GM23338 (cell line): ENCODE data around the gene NDUFV1. TPM values are rescaled to one million over a fixed set of nuclear protein-coding genes. Genes with fewer than 3 reads are reported as not detected.

Experiments
- ATAC-seq: fragments of 200-7000 bp; cut with Tn5 transposase; 3 replicates; pipeline ENCODE4 v1.9.1; 2020
- DNase-seq: peaks from one replicate; pipeline ENCODE4 v3.0.0-alpha.2; 2015; ENCODE audit warnings: low spot score
- H2AFZ ChIP-seq: fragments of 200-600 bp; sonication (generic); 2 replicates; pipeline ENCODE4 v1.8.0; 2016; ENCODE audit warnings: antibody characterized with exemption, mild to moderate bottlenecking, moderate library complexity
- H3F3A ChIP-seq: fragments of 200-600 bp; sonication (generic); replicated peaks from 2 replicates; pipeline ENCODE4 v1.8.0; 2017; ENCODE audit warnings: antibody characterized with exemption, mixed run types, low read depth
- H3K27ac ChIP-seq: fragments of 200-600 bp; sonication (generic); 2 replicates; pipeline ENCODE4 v1.6.1; 2016; ENCODE audit warnings: low read depth
- H3K27me3 ChIP-seq: fragments of 200-600 bp; sonication (generic); 2 replicates; pipeline ENCODE4 v1.8.0; 2016; ENCODE audit warnings: mild to moderate bottlenecking, mixed run types, moderate library complexity; ENCODE audit not compliant: insufficient read depth
- H3K36me3 ChIP-seq: fragments of 200-600 bp; sonication (generic); 2 replicates; pipeline ENCODE4 v1.8.0; 2016; ENCODE audit warnings: mild to moderate bottlenecking; ENCODE audit not compliant: insufficient read depth
- H3K4me1 ChIP-seq: fragments of 200-600 bp; sonication (generic); 2 replicates; pipeline ENCODE4 v1.8.0; 2016; ENCODE audit warnings: mild to moderate bottlenecking, moderate library complexity; ENCODE audit not compliant: insufficient read depth
- H3K4me2 ChIP-seq: fragments of 200-600 bp; sonication (generic); 2 replicates; pipeline ENCODE4 v1.7.1; 2017; ENCODE audit warnings: mixed run types
- H3K4me3 ChIP-seq: fragments of 200-600 bp; sonication (generic); 2 replicates; pipeline ENCODE4 v1.6.1; 2016; ENCODE audit warnings: mixed run types
- H3K79me2 ChIP-seq: fragments of 200-600 bp; sonication (generic); replicated peaks from 2 replicates; pipeline ENCODE4 v1.8.0; 2017; ENCODE audit warnings: mild to moderate bottlenecking; ENCODE audit not compliant: insufficient read depth
- H3K9me2 ChIP-seq: fragments of 200-600 bp; sonication (generic); 2 replicates; pipeline ENCODE4 v1.8.0; 2017; ENCODE audit not compliant: insufficient read depth
- H4K20me1 ChIP-seq: fragments of 200-600 bp; sonication (generic); replicated peaks from 2 replicates; pipeline ENCODE4 v1.8.0; 2017; ENCODE audit warnings: mild to moderate bottlenecking; ENCODE audit not compliant: insufficient read depth
- H3K27ac Mint-ChIP-seq: 2 replicates; pipeline ENCODE4 v1.8.0; 2020; ENCODE audit warnings: inconsistent platforms, mild to moderate bottlenecking, moderate library complexity, mixed read lengths
- H3K27me3 Mint-ChIP-seq: 3 replicates; pipeline ENCODE4 v1.8.0; 2022; ENCODE audit warnings: low read depth, mild to moderate bottlenecking, moderate library complexity, mixed read lengths, inconsistent platforms; ENCODE audit not compliant: insufficient read depth, poor library complexity
- H3K36me3 Mint-ChIP-seq: 3 replicates; pipeline ENCODE4 v1.8.0; 2021; ENCODE audit warnings: low read depth, mild to moderate bottlenecking, inconsistent platforms, moderate library complexity, mixed read lengths
- H3K4me1 Mint-ChIP-seq: 3 replicates; pipeline ENCODE4 v1.8.0; 2020; ENCODE audit warnings: mild to moderate bottlenecking, inconsistent platforms, mixed read lengths
- H3K4me3 Mint-ChIP-seq: 3 replicates; pipeline ENCODE4 v1.8.0; 2021; ENCODE audit warnings: moderate library complexity, mild to moderate bottlenecking, inconsistent platforms, mixed read lengths
- H3K9me3 Mint-ChIP-seq: 3 replicates; pipeline ENCODE4 v1.8.0; 2020; ENCODE audit warnings: moderate library complexity, mild to moderate bottlenecking, inconsistent platforms, mixed read lengths
- CTCF ChIP-seq, 2 experiments: fragments of 200-600 bp in 1 of 2; sonication (generic) in 1 of 2; conservative IDR thresholded peaks; 2 replicates each; pipeline versions ENCODE4 v1.5.1 to v1.6.1; 2016 to 2017; ENCODE audit warnings: antibody characterized with exemption in 2 of 2, low read depth in 2 of 2, mild to moderate bottlenecking in 2 of 2, moderate library complexity in 1 of 2
- EZH2 ChIP-seq: fragments of 200-600 bp; sonication (generic); IDR thresholded peaks from one replicate; pipeline ENCODE4 v1.8.0; 2017; ENCODE audit warnings: antibody characterized with exemption, mild to moderate bottlenecking, low read depth; ENCODE audit not compliant: unreplicated experiment
- EZH2phosphoT487 ChIP-seq: fragments of 200-600 bp; sonication (generic); IDR thresholded peaks from one replicate; pipeline ENCODE4 v1.8.1; 2018; ENCODE audit warnings: antibody characterized with exemption; ENCODE audit not compliant: unreplicated experiment
- JUNB ChIP-seq: IDR thresholded peaks from one replicate; pipeline ENCODE4 v1.6.1; 2016; ENCODE audit warnings: antibody characterized with exemption; ENCODE audit not compliant: unreplicated experiment
- NANOG ChIP-seq: IDR thresholded peaks from 2 replicates; pipeline ENCODE4 v1.6.1; 2016; ENCODE audit warnings: antibody characterized with exemption, borderline replicate concordance
- POLR2AphosphoS5 ChIP-seq: IDR thresholded peaks from 2 replicates; pipeline ENCODE4 v1.6.1; 2016; ENCODE audit warnings: antibody characterized with exemption, low read depth
- REST ChIP-seq: IDR thresholded peaks from one replicate; pipeline ENCODE4 v1.6.1; 2018; ENCODE audit warnings: antibody characterized with exemption; ENCODE audit not compliant: unreplicated experiment
- ZNF114 ChIP-seq: fragments of 250-450 bp; sonication (Bioruptor Pico); IDR thresholded peaks from 2 replicates; pipeline ENCODE4 v1.5.0; 2020; ENCODE audit warnings: mild to moderate bottlenecking, moderate library complexity
- ZNF331 ChIP-seq: fragments of 250-450 bp; sonication (Bioruptor Pico); IDR thresholded peaks from 2 replicates; pipeline ENCODE4 v1.5.0; 2020; ENCODE audit warnings: low read depth, mild to moderate bottlenecking, moderate library complexity
- polyA plus RNA-seq: library from polyadenylated mRNA; unstranded; fragments of >200 nt; fragmentation: Nextera tagmentation; extraction: Ambion mirVana; gene quantifications from 2 replicates; pipeline ENCODE4 v1.2.1, GENCODE V29; 2016
- total RNA-seq: library from RNA; depleted of rRNA; stranded (reverse); fragments of >200 nt; shearing (Covaris generic); gene quantifications from 2 replicates; pipeline ENCODE4 v1.2.3, GENCODE V29; 2014

NDUFV1 gene
- total and polyA plus RNA-seq, 2 experiments from 2014 or later = 104 to 241 TPM

GRCh38 chr11:67577951-67578350, 28.8 kb upstream of the NDUFV1 start (continued):
- TF ChIP-seq CTCF (conservative IDR thresholded peaks at IDR 0.05; ENCODE audit: low read depth in 2 of 2) = no peak
- TF ChIP-seq REST = no peak

- peak overlapping the region; percentile 17 for H3K4me3 ChIP-seq
- Mint-ChIP-seq H3K36me3 (peaks cover 23% of the 10 kb centered on the region), H3K9me3 (peaks cover 2% of the 10 kb centered on the region; the same call in 2 of the 3 replicates), H3K27me3 (peaks cover 30% of the 10 kb centered on the region), H3K27ac (peak overlapping the region; percentile 94), H3K4me1 (peaks cover 58% of the 10 kb centered on the region), H3K4me3 (peak overlapping the region; percentile 96)
- peak overlapping the region; percentile 69 for H3K4me2 ChIP-seq
- H3K79me2 ChIP-seq = peaks cover 27% of the 10 kb centered on the region
- peaks cover 9% of the 10 kb centered on the region; the same call in 1 of the 2 replicates for H3K36me3 ChIP-seq
- DNase-seq (peak; percentile 72), ATAC-seq (no peak)
- TF ChIP-seq ZNF114 (CRISPR knock-in tag) = no peak
- no peak for TF ChIP-seq EZH2
- TF ChIP-seq JUNB = no peak
- no peak for TF ChIP-seq NANOG
- TF ChIP-seq REST = no peak
- no peak for TF ChIP-seq ZNF331 (CRISPR knock-in tag)
- TF ChIP-seq EZH2phosphoT487 = no peak
- TF ChIP-seq POLR2AphosphoS5 = no peak
- H2AFZ ChIP-seq = no peak overlapping the region
- H4K20me1 ChIP-seq = peaks cover 13% of the 10 kb centered on the region; the same call in 1 of the 2 replicates
- no peaks in the 10 kb centered on the region for H3K9me2 ChIP-seq
- no peaks in the 10 kb centered on the region for H3K27me3 ChIP-seq
- H3K27ac ChIP-seq = no peak overlapping the region
- H3K4me1 ChIP-seq = peaks cover 39% of the 10 kb centered on the region
- H3F3A ChIP-seq = peaks cover 9% of the 10 kb centered on the region
Observed at GRCh38 chr11:67581469-67581868, 25.3 kb upstream of the NDUFV1 start.
